Endothelial cell (in vitro differentiated cells): Measurements from ENCODE around the gene JPH3. TPM values are rescaled to one million over a fixed set of nuclear protein-coding genes. Genes with fewer than 3 reads are reported as not detected.

Experiments used
- DNase-seq: peaks from one replicate; pipeline ENCODE4 v3.0.0; 2021; ENCODE audit warnings: low spot score
- H3K27ac Mint-ChIP-seq: one replicate; pipeline ENCODE4 v1.8.0; 2021; ENCODE audit warnings: mixed read lengths, inconsistent platforms; ENCODE audit not compliant: unreplicated experiment
- H3K27me3 Mint-ChIP-seq: one replicate; pipeline ENCODE4 v1.8.0; 2021; ENCODE audit warnings: mild to moderate bottlenecking, moderate library complexity, mixed read lengths, inconsistent platforms; ENCODE audit not compliant: unreplicated experiment
- H3K36me3 Mint-ChIP-seq: one replicate; pipeline ENCODE4 v1.8.0; 2021; ENCODE audit warnings: mild to moderate bottlenecking, low read depth, mixed read lengths, inconsistent platforms; ENCODE audit not compliant: unreplicated experiment
- H3K4me1 Mint-ChIP-seq: one replicate; pipeline ENCODE4 v1.8.0; 2021; ENCODE audit warnings: mild to moderate bottlenecking, mixed read lengths, inconsistent platforms; ENCODE audit not compliant: unreplicated experiment
- H3K4me3 Mint-ChIP-seq: one replicate; pipeline ENCODE4 v1.8.0; 2021; ENCODE audit warnings: mild to moderate bottlenecking, mixed read lengths, inconsistent platforms; ENCODE audit not compliant: unreplicated experiment
- H3K9me3 Mint-ChIP-seq: one replicate; pipeline ENCODE4 v1.8.0; 2021; ENCODE audit warnings: mixed read lengths, inconsistent platforms; ENCODE audit not compliant: unreplicated experiment
- total RNA-seq: library from RNA; stranded (reverse); fragmentation: NEBNext Ultra II Directional; extraction: Animal tissue kit (Norgen Biotek cat#: 25700); gene quantifications from one replicate; pipeline ENCODE4 v1.2.1, GENCODE V29; 2021; ENCODE audit not compliant: unreplicated experiment
- TF ChIP-seq, protein P1 (sequence below): fragments of 200-600 bp; sonication (generic); IDR thresholded peaks from one replicate; pipeline ENCODE4 v1.5.0; 2021; ENCODE audit warnings: antibody characterized with exemption; ENCODE audit not compliant: unreplicated experiment

The JPH3 gene
- total RNA-seq, 1 donor from 2014 or later = 19.1 TPM

DNA sequence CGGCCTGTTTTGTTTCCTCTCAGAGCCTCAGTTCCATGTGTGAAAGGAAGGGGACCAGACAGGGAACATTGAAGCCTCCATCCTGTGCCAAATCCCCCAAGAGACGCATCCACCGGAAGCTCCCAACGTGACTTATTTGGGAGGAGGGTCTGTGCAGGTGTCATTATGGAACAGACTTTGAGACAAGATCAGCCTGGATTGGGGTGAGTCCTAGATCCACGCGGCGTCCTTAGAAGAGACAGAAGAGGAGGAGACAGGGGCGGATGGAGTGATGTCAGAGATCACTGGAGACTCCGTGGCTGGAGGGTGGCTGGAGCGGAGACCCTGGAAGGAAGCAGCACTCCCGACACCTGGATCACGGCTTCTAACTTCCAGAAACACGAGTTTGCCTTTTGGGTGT lies 83.5 kb downstream of the JPH3 start:
- H3K36me3 Mint-ChIP-seq = no peaks in the 10 kb centered on the region
- H3K27me3 Mint-ChIP-seq = peaks cover 16% of the 10 kb centered on the region
- no peak overlapping the region for H3K4me3 Mint-ChIP-seq
- TF ChIP-seq, protein P1, sequence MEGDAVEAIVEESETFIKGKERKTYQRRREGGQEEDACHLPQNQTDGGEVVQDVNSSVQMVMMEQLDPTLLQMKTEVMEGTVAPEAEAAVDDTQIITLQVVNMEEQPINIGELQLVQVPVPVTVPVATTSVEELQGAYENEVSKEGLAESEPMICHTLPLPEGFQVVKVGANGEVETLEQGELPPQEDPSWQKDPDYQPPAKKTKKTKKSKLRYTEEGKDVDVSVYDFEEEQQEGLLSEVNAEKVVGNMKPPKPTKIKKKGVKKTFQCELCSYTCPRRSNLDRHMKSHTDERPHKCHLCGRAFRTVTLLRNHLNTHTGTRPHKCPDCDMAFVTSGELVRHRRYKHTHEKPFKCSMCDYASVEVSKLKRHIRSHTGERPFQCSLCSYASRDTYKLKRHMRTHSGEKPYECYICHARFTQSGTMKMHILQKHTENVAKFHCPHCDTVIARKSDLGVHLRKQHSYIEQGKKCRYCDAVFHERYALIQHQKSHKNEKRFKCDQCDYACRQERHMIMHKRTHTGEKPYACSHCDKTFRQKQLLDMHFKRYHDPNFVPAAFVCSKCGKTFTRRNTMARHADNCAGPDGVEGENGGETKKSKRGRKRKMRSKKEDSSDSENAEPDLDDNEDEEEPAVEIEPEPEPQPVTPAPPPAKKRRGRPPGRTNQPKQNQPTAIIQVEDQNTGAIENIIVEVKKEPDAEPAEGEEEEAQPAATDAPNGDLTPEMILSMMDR = no peak
- H3K9me3 Mint-ChIP-seq = no peaks in the 10 kb centered on the region
- H3K27ac Mint-ChIP-seq = no peak overlapping the region
- no peak for DNase-seq
- peaks cover under 1% of the 10 kb centered on the region for H3K4me1 Mint-ChIP-seq

DNA sequence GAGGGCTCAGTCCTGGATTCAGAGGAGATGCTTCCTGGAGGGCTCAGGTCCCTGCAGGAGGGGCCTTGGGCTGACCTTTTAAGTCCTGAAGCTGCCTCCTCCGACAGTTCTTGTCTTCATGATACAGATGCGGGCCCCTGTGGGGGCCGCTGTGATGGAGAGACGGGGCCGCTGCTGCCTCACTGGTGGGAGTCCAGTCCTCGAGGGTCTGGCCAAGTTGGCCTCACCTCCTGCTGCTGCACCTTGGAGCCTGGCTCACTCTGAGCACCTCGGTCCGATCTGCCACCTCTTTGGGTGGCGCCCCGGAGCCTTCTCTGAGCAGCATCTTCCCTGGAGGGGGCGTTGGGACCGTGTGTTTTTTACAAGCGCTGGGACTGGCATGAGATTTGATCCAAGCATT lies 84.4 kb downstream of the JPH3 start:
- Mint-ChIP-seq H3K36me3 (no peaks in the 10 kb centered on the region), H3K4me3 (no peak overlapping the region), H3K9me3 (no peaks in the 10 kb centered on the region), H3K27me3 (peaks cover 10% of the 10 kb centered on the region), H3K4me1 (no peaks in the 10 kb centered on the region), H3K27ac (no peak overlapping the region)
- TF ChIP-seq, protein P1 = no peak
- DNase-seq = no peak

DNA sequence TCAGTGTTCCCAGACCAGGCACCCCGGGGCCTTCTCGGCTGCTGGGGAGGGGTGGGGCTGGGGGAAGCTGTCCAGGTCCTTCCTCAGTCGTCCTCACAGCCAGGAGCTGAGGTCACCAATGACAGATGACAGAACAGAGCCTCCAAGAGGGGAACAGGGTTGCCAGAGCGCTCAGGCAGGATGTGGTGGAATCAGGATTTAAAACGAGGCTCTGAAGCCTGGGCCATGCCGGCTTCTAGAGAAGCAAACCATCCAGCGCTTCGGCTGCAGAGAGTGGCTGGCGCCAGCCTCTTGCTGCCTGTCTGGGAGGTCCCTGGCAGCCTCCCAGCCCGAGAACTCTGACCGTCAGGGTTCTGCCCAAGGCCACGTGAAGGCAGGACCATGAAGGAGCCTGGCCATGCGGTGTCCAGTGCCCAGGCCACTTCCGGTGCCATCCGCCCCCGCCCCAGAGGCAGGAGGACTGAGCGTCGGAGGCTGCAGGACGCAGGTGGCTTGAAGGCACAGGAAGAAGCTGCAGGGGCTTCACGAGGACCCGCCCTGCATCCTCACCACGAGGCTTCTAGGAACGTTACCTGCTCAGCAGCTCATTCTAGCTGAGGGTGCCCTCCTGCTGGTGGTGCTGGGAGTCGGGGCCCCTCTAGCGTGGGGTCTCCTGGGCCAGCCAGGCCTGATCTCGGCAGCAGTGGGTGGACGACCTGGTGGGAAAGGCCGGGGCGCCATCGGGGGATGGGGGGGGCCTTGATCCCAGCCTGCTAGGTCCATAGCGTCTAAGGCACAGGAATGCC lies 85.0 kb downstream of the JPH3 start:
- Mint-ChIP-seq H3K4me1 (no peaks in the 10 kb centered on the region), H3K27ac (no peak overlapping the region), H3K27me3 (peaks cover 10% of the 10 kb centered on the region), H3K9me3 (no peaks in the 10 kb centered on the region), H3K36me3 (no peaks in the 10 kb centered on the region), H3K4me3 (no peak overlapping the region)
- TF ChIP-seq, protein P1 = no peak
- no peak for DNase-seq

DNA sequence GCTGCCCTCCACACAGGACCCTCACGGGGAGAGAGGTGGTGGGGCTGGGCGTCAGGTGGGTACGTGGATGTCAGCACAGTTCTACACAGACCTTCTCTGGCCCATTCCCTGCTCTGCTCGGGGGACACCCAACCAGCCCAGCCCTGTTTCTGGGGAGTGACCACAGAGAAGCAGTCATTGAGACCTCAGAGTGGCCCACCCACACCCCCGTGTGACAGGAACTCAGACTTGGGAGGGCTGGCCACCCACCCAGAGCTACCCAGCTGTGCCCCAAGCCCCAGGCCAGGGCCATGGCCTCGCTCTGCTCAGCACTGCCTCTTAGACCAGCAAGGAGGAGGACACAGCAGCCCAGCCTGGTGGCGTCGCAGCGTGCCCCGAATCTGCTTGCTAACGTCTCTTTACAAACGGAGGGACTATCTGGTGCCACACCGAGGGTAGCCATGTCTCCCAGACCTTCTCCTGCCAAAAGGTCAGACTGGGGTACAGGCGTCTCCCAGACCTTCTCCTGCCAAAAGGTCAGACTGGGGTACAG lies 85.8 kb downstream of the JPH3 start:
- no peak for DNase-seq
- no peaks in the 10 kb centered on the region for H3K4me1 Mint-ChIP-seq
- H3K4me3 Mint-ChIP-seq = no peak overlapping the region
- peaks cover 8% of the 10 kb centered on the region for H3K27me3 Mint-ChIP-seq
- H3K36me3 Mint-ChIP-seq = no peaks in the 10 kb centered on the region
- no peak overlapping the region for H3K27ac Mint-ChIP-seq
- TF ChIP-seq, protein P1 = no peak
- H3K9me3 Mint-ChIP-seq = no peaks in the 10 kb centered on the region
